HG02759 (cell line): ENCODE data around the gene SOAT1.
"Not testable (repeated sequence)": the region's sequence is repeated elsewhere in the genome, so short reads cannot be mapped to it uniquely, and the experiment has no call there.

Source experiments
- ATAC-seq: cut with Tn5 transposase; IDR thresholded peaks from one replicate; pipeline ENCODE4 v1.9.1; 2021; ENCODE audit warnings: mild to moderate bottlenecking, moderate library complexity; ENCODE audit not compliant: unreplicated experiment

Gene SOAT1

GRCh38 chr1:179293340-179294327 is at the start of gene SOAT1:
TSS of gene SOAT1 (plus strand) at chr1:179293797. CDS start at chr1:179302685, 8,888 bp downstream.
- ATAC-seq: peak; percentile 97

DNA sequence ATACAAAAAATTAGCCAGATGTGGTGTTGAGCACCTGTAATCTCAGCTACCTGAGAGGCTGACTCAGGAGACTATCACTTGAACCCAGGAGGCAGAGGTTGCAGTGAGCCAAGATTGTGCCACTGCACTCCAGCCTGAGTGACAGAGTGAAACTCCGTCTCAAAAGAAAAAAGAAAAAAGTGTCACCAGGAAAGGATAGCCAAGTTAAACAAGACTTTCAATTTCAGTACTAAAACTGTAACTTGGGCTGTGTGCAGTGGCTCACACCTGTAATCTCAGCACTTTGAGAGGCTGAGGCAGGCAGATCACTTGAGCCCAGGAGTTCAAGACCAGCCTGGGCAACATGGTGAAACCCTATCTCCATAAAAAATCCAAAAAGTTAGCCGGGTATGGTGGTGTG is 48.2 kb upstream of the SOAT1 start:
- ATAC-seq: not testable (repeated sequence)

DNA sequence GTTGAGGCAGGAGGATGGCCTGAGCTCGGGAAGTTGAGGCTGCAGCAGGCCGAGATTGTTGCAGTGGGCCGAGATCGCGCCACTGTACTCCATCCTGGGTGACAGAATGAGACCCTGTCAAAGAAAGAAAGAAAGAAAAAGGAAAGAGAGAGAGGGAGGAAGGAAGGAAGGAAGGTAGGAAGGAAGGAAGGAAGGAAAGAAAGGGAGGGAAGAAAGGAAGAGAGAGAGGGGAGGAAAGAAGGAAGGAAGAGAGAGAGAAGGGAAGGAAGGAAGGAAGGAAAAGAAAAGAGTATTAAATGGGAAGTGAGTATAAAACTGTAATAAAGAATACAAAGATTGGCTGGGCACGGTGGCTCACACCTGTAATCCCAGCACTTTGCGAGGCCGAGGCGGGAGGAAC is 45.7 kb upstream of the SOAT1 start:
- ATAC-seq: no peak

GRCh38 chr1:179251675-179252074 is 41.9 kb upstream of the SOAT1 start:
- no peak for ATAC-seq

GRCh38 chr1:179252606-179253005 is 41.0 kb upstream of the SOAT1 start:
- no peak for ATAC-seq

DNA sequence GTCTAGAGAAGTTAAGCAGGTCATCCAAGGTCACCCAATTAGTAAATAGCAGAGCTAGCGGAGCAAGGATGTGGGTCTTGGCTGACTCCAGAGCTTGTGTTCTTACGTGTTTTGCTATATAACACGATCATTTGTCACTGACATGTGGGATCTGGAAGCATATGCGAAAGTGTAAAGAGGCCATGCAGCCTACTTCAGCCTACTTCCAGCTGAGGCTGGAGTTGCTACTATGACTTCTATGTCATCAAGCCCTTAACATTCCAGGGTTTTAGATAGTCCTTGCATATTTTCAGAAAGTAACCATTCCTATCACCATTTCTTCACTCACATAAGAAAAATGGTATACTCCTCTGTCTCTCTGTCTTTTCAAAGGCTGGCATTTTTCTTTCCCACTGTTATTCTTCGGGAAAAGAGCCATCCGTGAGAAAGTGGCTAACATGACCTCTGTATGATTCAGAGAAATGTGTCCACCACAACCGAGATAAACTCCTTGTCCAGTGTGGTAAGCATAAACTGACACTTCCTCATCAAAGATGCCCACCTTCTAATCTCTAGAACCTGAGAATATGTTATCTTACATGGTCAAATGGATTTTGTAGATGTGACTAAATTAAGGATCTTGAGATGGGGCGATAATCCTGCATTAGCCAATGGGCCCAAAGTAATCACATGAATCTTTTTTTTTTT is 40.2 kb upstream of the SOAT1 start:
- ATAC-seq: no peak

- no peak for ATAC-seq
Measured at GRCh38 chr1:179262183-179262582, 31.4 kb upstream of the SOAT1 start.

- no peak for ATAC-seq
Measured at GRCh38 chr1:179263121-179263520, 30.5 kb upstream of the SOAT1 start.

GRCh38 chr1:179264507-179264906 is 29.1 kb upstream of the SOAT1 start:
- ATAC-seq: no peak

- no peak for ATAC-seq
Measured at GRCh38 chr1:179269071-179269470, 24.5 kb upstream of the SOAT1 start.

DNA sequence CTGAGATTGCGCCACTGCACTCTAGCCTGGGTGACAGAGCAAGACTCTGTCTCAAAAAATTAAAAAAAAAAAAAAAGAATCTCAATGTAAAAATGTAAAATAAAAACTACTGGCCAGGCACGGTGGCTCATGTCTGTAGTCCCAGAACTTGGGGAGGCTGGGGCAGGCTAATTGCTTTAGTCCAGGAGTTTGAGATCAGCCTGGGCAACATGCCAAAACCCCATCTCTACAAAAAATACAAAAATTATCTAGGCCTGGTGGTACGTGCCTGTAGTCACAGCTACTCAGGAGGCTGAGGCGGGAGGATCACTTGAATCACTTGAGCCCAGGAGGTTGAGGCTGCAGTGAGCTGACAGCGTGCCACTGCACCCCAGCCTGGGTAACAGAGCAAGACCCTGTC is 19.2 kb upstream of the SOAT1 start:
- ATAC-seq: not testable (repeated sequence)

DNA sequence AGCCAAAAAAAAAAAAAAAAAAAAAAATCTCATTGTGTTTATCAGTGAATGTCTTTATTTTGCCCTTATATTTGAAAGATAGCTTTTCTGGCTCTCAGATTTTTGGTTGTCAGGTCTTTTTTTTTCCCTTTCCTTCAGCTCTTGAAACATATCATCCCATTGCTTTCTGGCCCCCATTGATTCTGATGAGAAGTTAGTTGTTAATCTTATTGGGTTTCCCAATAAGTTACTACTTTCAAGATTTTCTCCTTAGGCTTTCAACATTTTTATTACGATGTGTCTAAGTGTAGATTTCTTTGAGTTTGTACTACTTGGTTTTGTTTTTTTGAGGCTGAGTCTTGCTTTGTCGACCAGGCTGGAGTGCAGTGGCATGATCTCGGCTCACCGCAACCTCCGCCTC is 14.7 kb upstream of the SOAT1 start:
- ATAC-seq: no peak

- ATAC-seq: no peak
Measured at GRCh38 chr1:179283992-179284391, 9.6 kb upstream of the SOAT1 start.

DNA sequence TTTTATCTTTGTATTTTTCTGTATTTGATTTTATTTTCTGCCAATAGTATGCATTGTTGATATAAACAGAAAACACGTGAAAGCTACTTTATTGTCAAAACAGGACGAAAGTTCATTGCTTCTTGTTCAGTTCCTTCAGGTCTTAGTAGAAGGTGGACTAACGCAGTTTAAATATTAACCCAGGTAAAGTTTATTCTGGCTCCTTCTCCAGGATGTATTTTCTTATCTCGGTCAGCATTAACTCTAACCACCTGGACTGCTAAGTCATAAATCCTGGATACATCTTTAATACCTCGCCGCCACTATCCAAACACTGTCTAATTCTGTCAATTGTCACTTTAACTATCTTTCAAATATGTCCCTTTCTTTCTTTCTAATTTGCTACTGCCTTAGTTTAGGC is 5.7 kb upstream of the SOAT1 start:
- no peak for ATAC-seq

GRCh38 chr1:179288977-179289376 is 4.6 kb upstream of the SOAT1 start:
- ATAC-seq: no peak

DNA sequence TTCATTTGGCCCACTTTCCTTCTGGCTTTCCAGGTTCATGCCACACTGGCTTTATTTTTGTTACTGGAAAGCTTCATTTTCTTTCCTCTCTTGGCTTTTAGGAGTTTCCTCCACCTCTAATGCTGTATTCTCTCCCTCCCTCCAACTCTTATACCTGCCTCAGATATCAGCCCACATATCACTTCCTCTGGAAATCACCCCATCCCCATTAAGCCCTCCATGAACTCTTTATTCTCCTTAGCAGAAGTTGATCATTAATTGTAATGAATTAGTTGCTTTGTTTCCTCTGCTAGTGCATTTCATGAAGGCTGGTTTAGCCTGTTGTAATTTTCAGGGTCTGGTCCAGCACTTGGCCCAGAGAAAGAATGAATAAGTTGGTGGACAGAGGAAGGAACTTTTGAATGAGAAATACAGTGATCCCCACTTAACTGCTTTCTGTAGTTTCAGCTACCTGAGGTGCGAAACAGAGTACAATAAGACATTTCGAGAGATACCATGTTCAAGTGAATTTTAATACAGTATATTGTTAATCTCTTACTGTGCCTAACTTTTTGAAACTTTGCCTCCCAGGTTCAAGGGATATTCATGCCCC is 1.7 kb downstream of the SOAT1 start:
- ATAC-seq: no peak

DNA sequence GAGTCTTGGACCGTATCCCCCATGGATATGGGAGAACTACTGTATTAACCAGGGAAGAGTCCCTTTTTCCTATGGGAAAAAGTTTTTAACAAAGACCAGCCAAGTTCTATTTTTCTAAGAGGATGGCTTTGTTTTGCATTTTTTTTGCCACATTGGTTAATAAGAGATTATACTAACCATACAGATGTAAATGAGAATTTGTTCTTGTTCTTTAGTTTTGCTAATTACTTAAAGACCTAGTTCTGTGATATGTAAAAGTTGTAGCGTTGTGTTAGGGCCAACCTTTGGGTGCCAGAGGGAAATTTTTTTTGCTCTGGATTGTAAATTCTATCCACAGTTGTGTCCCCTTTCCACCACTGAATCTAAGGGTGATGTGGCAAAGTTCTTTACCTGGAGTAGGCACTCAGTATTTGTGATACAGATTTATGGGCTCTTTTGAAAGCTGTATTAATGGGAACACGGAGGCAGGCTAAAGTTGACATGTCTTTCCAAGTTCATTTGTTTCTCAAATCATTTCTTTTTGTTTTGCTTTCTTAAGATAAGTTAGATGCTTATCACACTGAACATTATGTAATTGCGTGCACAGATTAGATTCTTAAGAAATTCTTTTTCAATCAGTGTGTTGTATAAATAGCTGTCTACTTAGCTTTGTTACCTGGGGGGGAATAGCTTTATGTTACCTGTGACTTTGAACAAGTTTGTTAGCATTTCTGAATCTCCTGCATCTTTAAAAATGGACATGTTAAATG is 2.9 kb downstream of the SOAT1 start:
- no peak for ATAC-seq

DNA sequence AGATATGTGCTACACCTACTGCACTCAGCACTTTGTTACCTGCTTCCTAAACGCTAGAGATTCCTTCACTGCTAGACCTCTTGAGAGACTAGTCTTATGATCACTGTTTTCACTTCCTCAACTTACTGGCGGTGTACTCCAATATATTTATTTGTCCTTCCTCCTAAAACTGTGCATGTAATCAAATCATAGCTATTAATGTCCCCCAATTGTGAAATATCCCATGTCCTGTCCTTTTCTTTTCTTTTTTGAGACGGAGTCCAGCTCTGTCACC is 3.4 kb downstream of the SOAT1 start:
- no peak for ATAC-seq

DNA sequence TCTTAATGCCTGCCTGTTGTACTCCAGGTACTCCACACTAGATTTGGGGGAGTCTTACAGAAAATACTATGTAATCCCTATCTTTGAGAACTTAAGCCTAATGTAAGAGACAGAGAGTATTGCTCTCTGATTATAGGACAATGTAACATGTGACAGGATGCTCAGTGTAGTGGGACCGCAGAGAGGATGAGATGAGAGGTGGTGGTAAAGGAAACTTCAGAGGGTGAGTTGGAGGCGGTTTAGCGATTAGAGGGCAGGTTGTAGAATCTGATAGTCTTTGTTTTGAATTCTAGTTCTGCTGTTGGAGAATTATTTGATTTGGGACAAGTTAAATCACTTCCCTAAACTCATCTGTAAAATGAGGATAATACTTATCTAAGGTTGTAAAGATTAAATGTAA is 5.4 kb downstream of the SOAT1 start:
- peak; percentile 86 for ATAC-seq

DNA sequence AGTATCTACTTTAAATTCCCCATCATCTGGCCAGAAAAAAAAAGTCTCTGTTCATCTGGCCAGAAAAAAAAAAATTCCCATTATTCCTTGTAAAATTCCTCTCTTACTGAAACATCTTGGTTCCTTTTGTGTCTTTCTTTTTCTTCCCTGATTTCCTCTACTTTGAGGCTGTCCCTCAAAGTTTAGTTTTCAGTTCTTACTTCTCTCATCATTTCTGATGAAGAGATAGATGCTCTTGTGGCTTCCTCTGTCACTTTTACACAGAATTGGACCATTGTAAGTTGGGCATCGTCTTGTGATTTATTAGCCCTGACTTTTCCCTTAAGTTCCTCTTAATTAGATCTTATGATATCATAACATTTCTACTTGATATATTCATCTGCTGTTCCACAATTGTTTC is 6.5 kb downstream of the SOAT1 start:
- no peak for ATAC-seq

- no peak for ATAC-seq
Measured at GRCh38 chr1:179302070-179302469, 8.5 kb downstream of the SOAT1 start.
